Renal cortical epithelial cell (primary cell): Measurements from ENCODE around the gene GRHPR. TPM values are rescaled to one million over a fixed set of nuclear protein-coding genes. Genes with fewer than 3 reads are reported as not detected.
"Not testable (repeated sequence)": the region's sequence is repeated elsewhere in the genome, so short reads cannot be mapped to it uniquely, and the experiment has no call there.

Source experiments
- DNase-seq: peaks from one replicate; pipeline ENCODE4 v3.0.0-alpha.2; 2011; ENCODE audit warnings: low read depth
- total RNA-seq: library from RNA; depleted of rRNA; stranded (reverse); fragments of >200 nt; gene quantifications from 2 replicates; pipeline ENCODE4 v1.2.3, GENCODE V29; 2014

Gene GRHPR
- total RNA-seq: 152 and 169 TPM in 2 replicates

DNA sequence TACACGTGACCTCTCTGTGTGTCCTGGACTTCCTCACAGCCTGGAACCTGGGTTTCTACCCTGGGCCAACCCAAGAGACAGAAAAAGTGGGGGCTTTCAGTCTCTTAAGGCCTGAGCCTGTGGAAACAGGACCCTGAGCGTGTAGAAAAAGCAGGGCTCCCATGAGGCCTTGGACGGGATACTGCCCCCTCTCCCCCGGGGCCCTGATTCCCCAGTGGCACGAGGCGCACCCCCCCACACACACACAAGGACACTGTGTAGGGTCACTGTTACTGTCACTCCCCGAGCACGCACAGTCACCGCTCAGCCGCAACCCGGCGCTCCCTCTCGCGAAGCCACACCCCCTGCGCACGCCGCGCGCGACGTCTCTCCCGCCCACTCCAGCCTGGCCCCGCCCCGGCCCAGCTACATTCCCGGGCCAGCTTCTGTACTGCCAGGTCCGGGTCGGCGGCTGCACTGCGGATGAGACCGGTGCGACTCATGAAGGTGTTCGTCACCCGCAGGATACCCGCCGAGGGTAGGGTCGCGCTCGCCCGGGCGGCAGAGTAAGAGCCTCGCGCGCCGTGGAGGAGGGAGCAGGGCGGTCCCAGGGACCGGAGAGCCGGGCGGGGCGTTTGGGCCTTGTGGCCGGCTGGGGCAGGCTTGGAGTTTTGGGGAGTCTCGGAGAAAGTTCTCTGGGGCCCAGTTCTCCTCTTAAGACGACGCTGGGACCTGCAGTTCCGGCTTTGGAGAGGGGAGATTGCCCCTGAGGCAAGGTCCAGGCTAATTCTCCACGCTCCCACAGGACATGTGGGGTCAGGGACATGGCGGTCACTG lies at the start of gene GRHPR:
TSS of gene GRHPR (plus strand) at position 408 of the 816 bp plus-strand sequence. CDS start at position 463, 55 bp downstream.
- peak; percentile 33 for DNase-seq

DNA sequence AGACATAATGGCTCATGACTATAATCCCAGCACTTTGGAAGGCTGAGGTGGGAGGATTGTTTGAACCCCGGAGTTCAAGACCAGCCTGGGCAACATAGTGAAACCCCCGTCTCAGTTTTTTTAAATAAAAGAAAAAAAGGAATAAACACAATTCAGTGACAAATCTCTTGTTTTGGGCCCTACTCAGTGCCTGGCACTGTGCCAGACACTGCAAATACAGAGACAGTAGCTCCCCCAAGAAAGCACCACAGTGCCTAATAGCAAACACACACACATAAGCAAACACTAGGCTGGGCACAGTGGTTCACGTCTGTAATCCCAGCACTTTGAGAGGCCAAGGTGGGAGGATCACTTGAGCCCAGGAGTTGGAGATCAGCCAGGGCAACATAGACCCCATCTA lies 49.7 kb upstream of the GRHPR start:
- no peak for DNase-seq

DNA sequence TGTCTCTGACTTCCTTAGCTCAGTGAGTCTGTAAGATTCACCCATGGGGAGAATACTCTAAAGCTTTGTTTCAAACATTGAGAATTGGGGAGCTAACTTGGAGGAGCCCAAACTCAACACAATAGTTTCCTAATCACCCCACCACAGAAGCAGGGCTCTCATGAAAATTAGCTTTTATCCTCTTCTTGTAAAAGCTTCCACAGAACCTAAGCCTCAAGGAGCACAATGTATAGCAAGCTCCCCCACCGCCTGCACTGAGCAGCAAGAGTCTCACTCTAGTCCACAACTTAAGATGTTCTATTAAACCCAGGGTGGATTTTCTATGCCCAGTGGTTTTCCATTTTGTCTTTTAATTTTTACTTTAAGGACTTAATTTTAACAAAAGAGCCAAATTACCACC lies 48.9 kb upstream of the GRHPR start:
- DNase-seq: no peak

DNA sequence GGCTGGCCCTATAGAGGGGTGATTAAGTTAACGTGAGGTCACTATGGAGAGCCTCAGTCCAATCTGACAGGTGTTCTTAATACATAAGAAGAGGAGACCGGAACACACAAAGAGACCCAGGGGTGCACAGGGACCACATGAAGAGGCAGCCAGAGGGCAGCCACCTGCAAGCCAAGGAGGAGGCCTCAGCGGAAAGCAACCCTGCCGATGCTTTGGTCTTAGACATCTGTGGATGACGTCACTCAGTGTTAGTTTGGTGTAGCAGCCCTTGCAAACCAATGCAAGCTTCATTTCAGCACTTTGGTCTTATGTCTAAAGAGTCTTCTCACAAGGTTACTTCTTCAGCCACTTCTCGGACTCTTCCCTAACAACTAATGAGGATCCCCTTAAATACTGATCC lies 47.6 kb upstream of the GRHPR start:
- no peak for DNase-seq

DNA sequence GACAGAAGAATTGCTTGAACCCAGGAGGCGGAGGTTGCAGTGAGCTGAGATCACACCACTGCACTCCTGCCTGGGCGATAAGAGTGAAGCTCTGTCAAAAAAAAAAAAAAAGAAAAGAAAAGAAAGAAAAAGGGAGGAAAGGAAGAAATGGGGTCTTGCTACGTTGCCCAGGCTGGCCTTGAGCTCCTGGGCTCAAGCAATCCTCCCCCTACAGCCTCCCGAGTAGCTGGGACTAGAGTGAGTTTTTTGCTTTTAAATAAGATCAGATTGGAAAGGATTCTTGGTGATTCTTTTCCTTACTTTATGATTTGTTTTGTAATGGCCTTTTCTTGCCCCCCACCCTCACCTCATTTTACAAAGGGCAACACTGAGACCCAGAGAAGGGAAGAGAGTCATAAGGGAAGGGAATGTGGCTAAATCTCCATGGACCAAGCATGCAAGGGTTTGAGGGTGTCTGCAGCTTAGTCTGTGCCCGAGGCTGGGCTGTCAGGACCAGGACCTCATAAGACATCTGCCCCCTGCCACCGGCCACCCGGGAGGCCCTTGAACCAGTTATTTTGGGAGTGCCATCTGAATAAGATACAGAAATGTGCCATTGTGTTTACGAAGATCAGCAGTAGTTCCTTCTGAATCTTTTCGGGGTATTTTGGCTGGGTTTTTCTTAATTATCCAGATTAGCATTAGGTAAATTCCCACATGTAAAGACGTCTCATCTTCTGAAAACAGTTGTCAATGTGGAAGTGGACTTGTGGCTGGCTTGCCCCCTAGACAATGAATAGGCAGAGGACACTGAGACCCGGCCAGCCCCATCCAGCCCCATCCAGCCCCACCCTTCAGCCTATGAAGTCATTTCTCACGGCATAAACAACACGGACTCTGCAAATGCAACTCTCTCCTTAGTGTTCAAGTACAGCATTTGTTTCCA lies 44.5 kb upstream of the GRHPR start:
- no peak for DNase-seq

DNA sequence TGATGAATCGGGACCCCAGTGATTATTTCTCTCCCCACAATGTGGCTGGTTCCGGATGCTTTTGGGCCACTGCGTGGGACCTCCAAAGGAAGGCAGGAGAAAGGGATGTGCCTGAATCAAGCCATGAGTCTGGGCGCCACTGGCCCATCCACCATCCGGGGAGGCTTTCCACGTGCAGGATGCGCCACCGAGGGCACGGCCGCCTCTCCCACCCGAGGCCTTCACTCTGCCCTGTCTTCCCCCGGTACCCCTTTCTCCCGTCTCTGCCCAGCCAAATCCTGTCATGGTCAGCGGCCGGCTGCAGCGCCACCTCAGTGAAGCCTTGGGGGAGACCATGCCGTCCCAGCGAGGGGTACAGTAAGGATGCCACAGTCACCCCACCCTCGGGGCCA lies 43.9 kb upstream of the GRHPR start:
- DNase-seq: no peak

DNA sequence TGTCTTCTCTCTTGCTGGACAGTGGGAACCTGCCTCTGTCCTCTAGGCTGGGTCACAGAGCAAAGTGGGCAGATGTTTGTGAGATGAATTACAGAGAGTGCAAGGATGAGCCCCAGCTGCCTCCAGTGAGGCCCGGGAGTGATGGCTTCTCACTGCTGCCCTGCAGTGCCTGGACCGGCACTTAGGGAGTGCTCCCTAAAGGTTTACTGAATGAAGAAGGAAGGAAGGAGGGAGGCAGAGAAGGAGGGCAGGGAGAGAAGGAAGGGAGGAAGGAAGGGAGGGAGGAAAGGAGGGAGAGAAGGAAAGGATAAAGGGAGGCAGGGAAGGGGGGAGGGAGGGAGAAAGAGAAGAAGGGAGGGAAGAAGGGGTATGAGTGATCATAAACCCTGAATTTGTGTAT lies 42.7 kb upstream of the GRHPR start:
- no peak for DNase-seq

DNA sequence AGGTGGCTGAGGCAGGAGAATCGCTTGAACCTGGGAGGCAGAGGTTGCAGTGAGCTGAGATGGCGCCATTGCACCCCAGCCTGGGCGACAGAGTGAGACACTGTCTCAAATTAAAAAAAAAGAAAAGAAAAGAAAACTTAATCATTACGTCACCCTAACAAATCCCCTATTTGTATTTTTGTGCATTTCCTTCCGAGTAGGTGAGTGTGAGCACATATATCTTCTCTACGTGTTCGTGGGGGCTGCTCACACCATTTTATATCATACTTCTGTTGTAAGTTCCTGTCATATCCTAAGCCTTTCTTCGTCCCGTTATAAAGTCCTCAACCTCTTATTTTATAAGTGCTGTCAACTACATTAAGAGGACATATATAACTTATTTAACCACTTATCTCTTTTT lies 41.9 kb upstream of the GRHPR start:
- no peak for DNase-seq

DNA sequence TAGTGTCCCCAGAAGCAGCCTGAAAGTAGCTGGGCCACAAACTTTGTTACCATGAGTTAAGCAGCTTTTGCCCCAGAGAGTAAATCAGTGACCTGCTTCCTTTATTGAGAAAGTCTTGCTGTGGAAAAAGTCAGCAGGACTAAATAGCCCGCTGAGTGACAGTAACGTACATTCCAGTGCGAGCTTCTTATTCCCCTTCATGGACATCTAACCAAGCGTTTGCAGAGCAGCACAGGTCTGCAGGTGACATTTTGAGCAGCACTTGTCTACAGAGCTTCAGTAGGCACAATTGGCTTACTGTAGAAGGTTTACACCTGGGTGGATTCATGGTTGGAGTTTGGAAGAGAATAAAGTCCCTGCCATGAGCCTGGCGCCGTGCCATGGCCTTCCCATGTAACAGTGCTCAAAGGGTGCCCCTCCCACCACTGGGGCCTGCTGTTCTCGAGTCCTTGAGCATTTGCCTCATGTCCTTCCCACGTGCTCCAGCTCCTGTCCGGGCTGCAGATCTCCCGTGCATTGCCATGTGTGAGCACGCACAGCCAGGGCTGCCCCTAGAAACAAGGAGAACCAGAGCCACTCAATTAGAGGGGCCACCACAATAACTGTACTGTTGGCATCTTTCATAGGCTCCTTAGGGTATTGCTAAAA lies 41.3 kb upstream of the GRHPR start:
- DNase-seq: no peak

DNA sequence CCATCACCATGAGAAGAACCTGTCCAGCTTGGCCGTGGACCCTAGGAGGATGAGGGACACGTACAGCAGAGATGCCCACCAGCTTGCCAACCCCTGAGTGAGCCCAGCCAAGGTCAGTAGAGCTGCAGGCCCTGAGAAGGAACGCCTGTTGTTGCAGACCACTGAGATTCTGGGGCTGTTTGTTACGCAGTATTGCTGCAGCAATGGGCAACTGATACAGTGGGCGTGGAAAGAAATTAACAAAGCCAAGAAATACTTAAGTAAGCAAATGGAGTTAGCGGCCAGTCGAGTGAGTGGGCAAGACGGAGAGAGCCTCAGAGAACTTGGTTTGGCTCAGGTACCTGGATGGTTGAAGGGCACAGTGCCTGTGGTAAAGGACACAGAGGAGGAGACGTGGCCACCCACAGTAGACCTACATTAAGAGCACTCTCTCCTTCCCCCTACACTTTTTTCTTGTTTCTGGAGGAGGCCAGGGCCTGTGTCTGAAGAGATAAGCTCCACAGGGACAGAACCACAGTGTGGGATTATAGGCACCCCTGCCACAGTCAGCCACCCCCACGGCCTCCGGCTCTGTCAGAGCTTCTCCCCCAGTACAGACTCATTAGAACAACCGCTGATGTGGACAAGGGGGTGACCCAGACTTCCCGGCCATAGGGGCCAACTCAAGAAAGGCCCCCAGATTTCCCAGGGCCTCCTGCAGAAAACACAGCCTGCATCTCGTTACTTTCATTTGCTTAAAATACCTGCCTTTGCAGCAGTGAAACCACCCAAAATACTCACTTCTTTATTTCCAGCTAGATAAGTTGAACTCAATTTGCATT lies 40.1 kb upstream of the GRHPR start:
- no peak for DNase-seq

DNA sequence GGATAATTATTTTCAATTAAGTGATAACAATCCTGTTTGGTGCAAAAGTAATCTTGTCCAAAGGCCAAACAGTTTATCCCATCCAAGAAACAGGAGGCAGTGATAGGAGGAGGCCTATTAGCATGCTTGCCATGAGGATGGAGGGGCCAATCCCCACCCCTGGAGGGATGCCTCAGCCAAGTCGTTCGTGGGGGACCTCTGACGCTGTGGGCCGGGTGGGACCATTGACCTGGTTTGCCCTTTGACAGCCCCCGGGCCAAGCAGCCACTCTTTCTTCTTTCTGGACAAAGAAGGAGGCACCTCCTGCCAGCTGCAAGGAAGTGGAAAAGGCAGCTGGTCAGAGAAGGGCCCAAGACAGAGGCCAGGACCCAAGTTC lies 39.5 kb upstream of the GRHPR start:
- no peak for DNase-seq

DNA sequence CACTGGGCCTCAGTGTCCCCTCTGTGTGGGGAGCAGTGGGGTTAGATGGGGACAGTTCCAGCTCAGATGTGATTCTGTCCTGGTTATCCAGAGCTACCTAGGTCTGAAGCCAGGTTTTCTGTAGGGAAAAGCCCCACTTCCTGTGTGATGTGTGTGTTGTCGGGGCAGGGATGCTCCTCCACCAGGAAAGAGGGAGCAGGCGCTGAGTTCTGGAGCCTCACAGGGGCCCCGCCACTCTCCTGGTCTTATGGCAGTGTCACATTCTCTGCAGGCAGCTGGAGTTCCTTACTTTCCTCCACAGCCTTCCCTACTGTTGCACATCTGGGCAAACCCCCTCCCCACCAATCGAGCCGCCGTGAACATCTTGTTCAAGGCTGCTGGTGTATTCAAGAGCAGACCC lies 39.1 kb upstream of the GRHPR start:
- no peak for DNase-seq

DNA sequence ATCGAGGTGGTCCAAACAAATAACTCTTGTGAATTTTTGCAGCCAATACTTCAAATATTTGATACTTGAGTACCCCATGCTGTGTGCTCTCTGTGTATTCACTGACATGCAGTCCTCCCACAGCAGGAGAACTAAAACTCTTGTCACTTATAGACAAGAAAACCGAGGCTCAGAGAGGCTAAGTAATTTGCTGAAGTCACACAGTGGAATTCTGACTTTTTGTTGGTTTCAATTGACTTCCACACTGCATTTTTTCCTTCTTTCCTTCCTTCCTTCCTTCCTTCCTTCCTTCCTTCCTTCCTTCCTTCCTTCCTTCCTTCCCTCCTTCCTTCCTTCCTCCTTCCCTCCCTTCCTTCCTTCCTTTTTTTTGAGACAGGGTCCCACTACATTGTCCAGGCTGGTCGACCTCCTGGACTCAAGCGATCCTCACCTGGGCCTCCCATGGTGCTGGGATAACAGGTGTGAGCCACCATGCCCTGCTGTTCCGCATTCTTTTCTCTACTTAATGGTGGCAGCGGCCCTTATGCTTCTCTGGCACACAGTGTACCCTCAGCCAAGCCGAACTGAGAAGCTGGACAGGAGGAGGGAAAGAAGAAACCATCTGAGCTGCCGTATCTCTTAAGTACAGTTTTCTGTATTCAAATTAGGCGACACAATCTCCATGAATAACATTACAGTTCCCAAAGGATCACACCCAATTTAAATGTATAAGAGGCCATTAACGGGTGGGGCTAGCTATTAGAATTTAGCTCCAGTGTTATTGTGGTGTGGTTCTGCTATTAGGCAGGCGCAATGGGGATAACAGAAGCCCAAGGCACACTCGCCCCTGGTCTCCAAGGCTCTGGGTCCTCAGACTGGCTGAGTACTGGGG lies 38.4 kb upstream of the GRHPR start:
- DNase-seq: no peak

DNA sequence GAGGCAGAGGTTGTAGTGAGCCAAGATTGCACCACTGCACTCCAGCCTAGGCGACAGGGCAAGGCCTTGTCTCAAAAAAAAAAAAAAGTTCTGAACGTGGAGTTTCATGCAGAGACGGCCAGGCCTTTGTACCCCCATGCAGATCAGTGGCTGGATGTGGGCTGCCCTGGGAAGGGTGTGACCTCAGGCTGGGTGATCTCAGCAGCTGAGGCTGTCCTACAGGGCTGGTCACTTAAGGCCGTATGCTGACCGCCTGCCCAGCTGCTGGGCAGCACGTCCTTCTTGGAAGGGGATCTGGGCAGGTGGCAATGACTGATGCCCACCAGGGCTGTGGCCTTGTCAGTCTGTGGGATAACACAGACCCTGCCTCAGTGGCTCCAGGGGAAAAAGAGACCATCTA lies 37.2 kb upstream of the GRHPR start:
- DNase-seq: no peak

DNA sequence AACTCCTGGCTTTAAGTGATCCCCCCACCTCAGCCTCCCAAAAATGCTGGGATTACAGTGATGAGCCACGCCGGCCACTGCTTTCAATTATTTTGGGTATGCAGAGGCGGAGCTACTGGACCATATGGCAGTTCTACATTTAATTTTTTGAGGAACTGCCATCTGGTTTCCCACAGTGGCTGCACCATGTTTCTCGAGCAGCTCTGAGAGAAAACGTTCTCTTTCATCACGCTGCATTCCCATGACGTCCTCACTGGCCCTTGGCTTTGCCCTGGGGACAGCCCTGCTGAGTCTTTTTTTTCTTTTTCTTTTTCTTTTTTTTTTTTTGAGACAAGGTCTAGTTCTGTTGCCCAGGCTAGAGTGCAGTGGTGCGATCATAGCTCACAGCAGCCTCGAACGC lies 35.5 kb upstream of the GRHPR start:
- no peak for DNase-seq

DNA sequence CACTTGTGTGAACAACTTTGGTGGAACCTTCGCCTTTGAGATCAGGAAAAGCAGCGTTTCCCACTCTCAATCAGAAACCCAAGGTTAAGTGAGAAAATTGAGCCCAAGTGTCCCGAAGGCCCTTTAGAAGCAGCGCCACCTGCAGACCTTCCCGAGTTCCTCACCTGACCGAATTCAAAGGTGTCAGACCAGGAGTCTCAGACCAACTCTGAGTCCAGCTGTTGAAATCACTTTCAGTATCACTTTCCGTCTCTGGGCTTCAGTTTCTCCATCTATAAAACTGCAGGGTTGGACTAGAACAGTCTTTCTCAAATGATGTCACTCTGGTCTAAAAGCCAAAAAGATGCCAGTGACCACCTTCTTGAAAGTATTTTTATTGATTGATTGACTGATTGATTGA lies 31.7 kb upstream of the GRHPR start:
- DNase-seq: peak; percentile 38

DNA sequence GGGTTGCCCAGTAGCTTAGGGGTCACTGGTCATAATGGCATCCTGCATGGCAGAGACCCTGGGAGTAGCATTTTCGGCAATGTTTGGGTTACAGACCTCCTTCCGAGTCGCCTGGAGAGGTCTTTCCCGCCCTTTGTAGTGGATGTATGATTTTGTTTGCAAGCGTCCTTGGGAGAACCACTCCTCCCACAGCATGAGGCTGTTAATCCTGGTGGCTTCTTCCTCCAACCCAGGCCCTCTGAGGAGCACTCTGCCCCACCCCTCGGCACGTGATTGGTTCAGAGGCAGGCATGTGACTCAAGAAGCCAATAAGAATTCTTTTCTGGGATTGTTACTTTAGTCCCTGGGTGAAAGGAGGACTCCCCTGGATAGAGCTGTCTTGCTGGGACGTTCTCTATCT lies 30.2 kb upstream of the GRHPR start:
- DNase-seq: no peak

DNA sequence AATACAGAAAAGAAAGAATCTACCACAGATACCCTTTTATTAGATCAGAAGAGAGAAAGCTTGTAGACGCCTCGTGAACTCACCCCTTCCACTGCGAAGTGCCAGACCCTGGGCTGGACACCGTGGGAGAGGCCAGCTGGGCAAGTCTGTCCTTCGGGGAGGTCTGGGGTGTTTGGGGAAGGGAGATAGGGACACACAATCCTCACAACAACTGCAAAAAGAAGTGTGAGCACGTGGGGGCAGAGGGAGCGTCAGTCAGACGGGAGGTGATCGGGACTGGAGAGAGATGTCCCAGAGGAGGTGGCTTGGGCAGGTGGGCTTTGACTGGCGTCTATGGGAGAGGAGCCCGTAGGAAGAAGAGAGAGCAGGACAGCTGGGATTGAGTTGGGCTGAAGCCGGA lies 27.3 kb upstream of the GRHPR start:
- no peak for DNase-seq

DNA sequence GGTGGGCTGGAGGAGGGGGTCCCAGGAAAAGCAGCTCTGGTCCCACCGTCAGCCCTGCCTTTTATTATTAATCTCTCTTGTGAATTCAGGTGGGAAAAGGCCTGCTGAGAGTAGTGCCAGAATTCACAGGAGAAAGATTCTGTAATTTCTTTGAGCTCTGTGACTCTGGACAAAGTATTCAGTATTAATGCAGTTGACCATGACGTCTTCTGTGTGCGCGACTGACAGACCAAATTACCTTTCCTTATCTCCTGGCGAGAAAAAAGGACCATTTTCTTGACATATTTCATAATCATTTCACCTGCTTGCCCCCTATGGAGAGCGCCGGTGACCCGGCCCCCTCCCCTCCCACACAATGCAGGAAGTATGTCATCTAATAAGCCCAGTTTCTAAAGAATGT lies 26.8 kb upstream of the GRHPR start:
- no peak for DNase-seq

DNA sequence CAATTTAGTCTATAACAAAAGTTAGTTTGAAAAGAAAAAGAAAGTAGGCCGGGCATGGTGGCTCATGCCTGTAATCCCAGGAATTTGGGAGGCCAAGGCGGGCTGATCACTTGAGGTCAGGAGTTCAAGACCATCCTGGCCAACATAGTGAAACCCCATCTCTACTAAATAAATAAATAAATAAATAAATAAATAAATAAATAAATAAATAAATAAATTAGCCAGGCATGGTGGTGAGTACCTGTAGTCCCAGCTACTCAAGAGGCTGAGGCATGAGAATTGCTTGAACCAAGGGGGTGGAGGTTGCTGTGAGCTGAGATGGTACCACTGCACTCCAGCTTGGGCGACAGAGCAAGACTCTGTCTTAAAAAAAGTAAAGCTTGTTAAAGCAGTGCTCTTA lies 24.5 kb upstream of the GRHPR start:
- DNase-seq: not testable (repeated sequence)
